Hepatic stellate cell (primary cell): ENCODE data around the gene GALT.

ENCODE experiments used
- DNase-seq: peaks from one replicate; pipeline ENCODE4 v3.0.0; 2011; ENCODE audit warnings: low spot score

The GALT gene

GRCh38 chr9:34646211-34647083, at the start of gene GALT:
GALT (plus strand) TSS chr9:34646675; CDS start chr9:34646705, 30 bp downstream.
- peak; percentile 98 for DNase-seq

GRCh38 chr9:34599546-34599945, 46.9 kb upstream of the GALT start:
- no peak for DNase-seq

DNA sequence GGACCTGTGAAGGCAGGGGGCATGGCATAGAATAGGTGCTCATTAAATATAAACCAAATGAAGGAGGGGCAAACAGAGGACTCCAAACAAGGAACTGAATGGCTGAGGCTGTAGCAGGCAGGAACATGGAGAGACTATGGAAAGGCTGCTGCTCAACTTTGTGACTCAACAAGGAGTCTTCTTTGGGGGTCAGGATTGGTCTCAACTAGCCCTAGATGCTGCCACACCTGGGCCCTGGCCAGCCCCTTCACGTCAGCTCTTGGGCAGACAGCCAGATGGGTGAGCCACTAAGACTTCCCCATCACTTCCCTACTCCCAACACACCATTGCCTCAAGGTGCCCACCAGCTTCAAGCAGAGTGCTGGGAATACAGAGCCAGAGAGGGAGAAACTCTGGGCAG, 45.6 kb upstream of the GALT start:
- no peak for DNase-seq

- DNase-seq = no peak
Observed at GRCh38 chr9:34601937-34602573, 44.4 kb upstream of the GALT start.

- peak; percentile 87 for DNase-seq
Observed at GRCh38 chr9:34603610-34604231, 42.8 kb upstream of the GALT start.

DNA sequence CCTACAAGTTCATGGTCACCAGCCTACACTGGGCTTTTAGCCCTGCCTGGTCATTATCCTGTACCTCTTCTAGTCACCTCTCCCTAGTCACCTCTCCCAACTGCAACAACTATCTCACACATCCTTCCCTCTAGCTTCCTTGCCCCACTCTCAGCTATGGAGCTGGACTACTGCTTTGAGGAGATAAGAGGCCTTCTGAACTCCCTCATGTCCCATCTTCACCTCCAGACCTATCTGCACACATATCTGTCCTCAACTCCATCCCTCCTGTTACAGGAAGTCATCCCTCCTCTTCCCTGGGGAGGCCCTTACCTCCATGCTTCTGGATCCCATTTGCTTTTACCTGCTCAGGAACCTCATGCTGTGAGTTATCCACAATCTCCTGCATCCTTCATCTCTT, 40.3 kb upstream of the GALT start:
- no peak for DNase-seq

GRCh38 chr9:34606905-34607304, 39.6 kb upstream of the GALT start:
- no peak for DNase-seq

GRCh38 chr9:34607331-34607730, 39.1 kb upstream of the GALT start:
- DNase-seq = no peak

- DNase-seq = no peak
Observed at GRCh38 chr9:34610434-34611206, 35.9 kb upstream of the GALT start.

GRCh38 chr9:34611251-34611810, 35.1 kb upstream of the GALT start:
- DNase-seq = no peak

- peak; percentile 94 for DNase-seq
Observed at GRCh38 chr9:34611811-34612787, 34.4 kb upstream of the GALT start, which contains the start of gene RPP25L. RPP25L (minus strand) TSS chr9:34612097; CDS start chr9:34611296, 801 bp downstream.

GRCh38 chr9:34612788-34613390, 33.6 kb upstream of the GALT start:
- DNase-seq = peak; percentile 82

GRCh38 chr9:34615132-34615531, 31.3 kb upstream of the GALT start:
- DNase-seq = no peak

GRCh38 chr9:34620061-34620994, 26.1 kb upstream of the GALT start, which contains the start of gene DCTN3:
DCTN3 (minus strand) TSS chr9:34620495; CDS start chr9:34620464, 31 bp downstream.
- peak; percentile 99 for DNase-seq

- no peak for DNase-seq
Observed at GRCh38 chr9:34623374-34624235, 22.9 kb upstream of the GALT start.

- DNase-seq = no peak
Observed at GRCh38 chr9:34624475-34625185, 21.8 kb upstream of the GALT start.

DNA sequence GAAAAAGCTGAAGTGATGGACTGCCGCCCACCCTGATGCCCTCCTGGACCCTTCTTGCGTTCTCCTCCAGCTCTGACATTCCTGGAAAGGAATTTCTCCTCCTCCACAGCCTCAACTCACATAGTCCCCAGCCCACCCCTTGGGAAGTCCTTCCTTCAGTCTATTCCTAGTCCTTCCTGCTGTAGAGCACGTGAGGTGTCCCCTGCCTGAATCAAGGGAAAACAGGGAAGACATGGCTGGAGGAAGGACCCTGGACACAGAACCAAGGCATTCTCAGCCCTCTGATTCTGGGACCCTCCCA, 21.3 kb upstream of the GALT start:
- no peak for DNase-seq
